HepG2 (cell line): ENCODE results near the gene CLDN7. TPM values are rescaled to one million over a fixed set of nuclear protein-coding genes. Genes with fewer than 3 reads are reported as not detected.

Experiments used
- ATAC-seq: fragments of 200-7000 bp; cut with Tn5 transposase; 3 replicates; pipeline ENCODE4 v1.9.1; 2020; ENCODE audit warnings: mild to moderate bottlenecking, moderate library complexity
- BruUV-seq: library from RNA; stranded (reverse); fragments of 400-500 nt; replicated peaks from 2 replicates; lab custom pipeline; 2021; lab: Mats Ljungman, UMichigan
- CTCF ChIA-PET: fragments of 300-600 bp; formaldehyde crosslinking; extraction: SDS; loops from one replicate; lab custom pipeline; 2021; ENCODE audit warnings: low total read pairs, inconsistent platforms, low intra/inter-chr PET ratio; lab: Yijun Ruan, JAX
- POLR2A ChIA-PET: fragments of 350-600 bp; sonication (Branson Sonifier 250); formaldehyde crosslinking; loops from one replicate; lab custom pipeline; 2020; ENCODE audit warnings: antibody characterized with exemption, inconsistent platforms; lab: Yijun Ruan, JAX
- DNase-seq: peaks from one replicate; pipeline ENCODE4 v3.0.0-alpha.2; 2015; ENCODE audit warnings: low spot score
- FAIRE-seq: peaks from 3 replicates; lab custom pipeline; 2011; peaks lifted over from hg19 to GRCh38; lab: Jason Lieb, UNC
- H2AFZ ChIP-seq: one replicate; pipeline ENCODE4 v1.6.1; 2011; ENCODE audit warnings: low read length, inconsistent platforms
- H3K27ac ChIP-seq: fragments of 300-600 bp; 3 replicates; pipeline ENCODE4 v1.8.0; 2011; ENCODE audit warnings: mixed run types, mild to moderate bottlenecking, mixed read lengths, low read length, inconsistent platforms; ENCODE audit not compliant: insufficient read depth; ENCODE audit errors: extremely low read length
- H3K27me3 ChIP-seq, 2 experiments: fragments of 200-600 bp in 1 of 2; 2 replicates in 1 of 2; 3 replicates in 1 of 2; pipeline versions ENCODE4 v1.6.0 to v1.8.0; 2011; ENCODE audit warnings: low read length in 2 of 2, mild to moderate bottlenecking in 2 of 2, moderate library complexity in 2 of 2, inconsistent platforms in 1 of 2; ENCODE audit not compliant: insufficient read depth in 2 of 2, control insufficient read depth in 1 of 2
- H3K36me3 ChIP-seq, 2 experiments: fragments of 200-600 bp in 1 of 2; replicated peaks in 1 of 2; 2 replicates in 1 of 2; 3 replicates in 1 of 2; pipeline versions ENCODE4 v1.5.1 to v1.8.0; 2011; ENCODE audit warnings: low read length in 2 of 2, inconsistent platforms in 1 of 2; ENCODE audit not compliant: insufficient read depth in 2 of 2, control insufficient read depth in 1 of 2
- H3K4me1 ChIP-seq: 2 replicates; pipeline ENCODE4 v1.5.1; 2012; ENCODE audit warnings: low read length, inconsistent platforms; ENCODE audit not compliant: insufficient read depth
- H3K4me2 ChIP-seq: 2 replicates; pipeline ENCODE4 v1.6.0; 2011; ENCODE audit warnings: low read depth, low read length, inconsistent platforms
- H3K4me3 ChIP-seq, 3 experiments: fragments of 200-600 bp in 1 of 3; sonication (generic), shearing (Covaris generic) in 1 of 3; replicated peaks in 1 of 3; 2 replicates each; pipeline ENCODE4 v1.5.1; 2011 to 2016; ENCODE audit warnings: low read length in 3 of 3, inconsistent platforms in 2 of 3, low read depth in 2 of 3, mild to moderate bottlenecking in 2 of 3, control low read depth in 1 of 3, mixed read lengths in 1 of 3; ENCODE audit not compliant: insufficient read depth in 1 of 3
- H3K79me2 ChIP-seq: one replicate; pipeline ENCODE4 v1.6.1; 2011; ENCODE audit warnings: low read length, inconsistent platforms; ENCODE audit not compliant: insufficient read depth
- H3K9ac ChIP-seq: 2 replicates; pipeline ENCODE4 v1.6.0; 2011; ENCODE audit warnings: mild to moderate bottlenecking, low read depth, low read length, inconsistent platforms; ENCODE audit not compliant: insufficient read depth
- H3K9me3 ChIP-seq: 2 replicates; pipeline ENCODE4 v1.5.1; 2012; ENCODE audit warnings: mild to moderate bottlenecking, low read length
- H4K20me1 ChIP-seq: 2 replicates; pipeline ENCODE4 v1.6.0; 2011; ENCODE audit warnings: inconsistent platforms, mild to moderate bottlenecking, low read length, moderate library complexity; ENCODE audit not compliant: insufficient read depth
- ARNT ChIP-seq: fragments of 450-650 bp; IDR thresholded peaks from 2 replicates; pipeline ENCODE4 v1.6.1; 2017
- ARNT2 ChIP-seq: sonication (generic); formaldehyde crosslinking; IDR thresholded peaks from 2 replicates; pipeline ENCODE4 v1.8.0; 2022; ENCODE audit warnings: mild to moderate bottlenecking, low read depth, missing genetic modification reagents, moderate library complexity
- ASH2L ChIP-seq: fragments of 300-600, 200-600 bp; sonication (generic); IDR thresholded peaks from 2 replicates; pipeline ENCODE4 v1.7.0; 2017; ENCODE audit warnings: low read depth, mild to moderate bottlenecking, moderate library complexity, mixed read lengths, low read length; ENCODE audit not compliant: insufficient read length
- BHLHE40 ChIP-seq: IDR thresholded peaks from 2 replicates; pipeline ENCODE4 v1.6.1; 2011; ENCODE audit warnings: low read length, improper control_type of control experiment
- CEBPG ChIP-seq: IDR thresholded peaks from 2 replicates; pipeline ENCODE4 v1.6.1; 2016
- ELF3 ChIP-seq: IDR thresholded peaks from 2 replicates; pipeline ENCODE4 v1.6.1; 2016; ENCODE audit warnings: missing genetic modification reagents, missing compliant biosample characterization
- EP300 ChIP-seq, 3 experiments: sonication (generic) in 1 of 3; formaldehyde crosslinking in 1 of 3; IDR thresholded peaks; 2 replicates each; pipeline versions ENCODE4 v1.5.1 to v1.6.1; 2011 to 2020; ENCODE audit warnings: low read depth in 2 of 3, low read length in 2 of 3, borderline replicate concordance in 1 of 3, improper control_type of control experiment in 1 of 3, mild to moderate bottlenecking in 1 of 3, missing genetic modification reagents in 1 of 3, moderate library complexity in 1 of 3
- GFI1 ChIP-seq: sonication (generic); formaldehyde crosslinking; IDR thresholded peaks from 2 replicates; pipeline ENCODE4 v1.5.0; 2020; ENCODE audit warnings: missing genetic modification reagents, mild to moderate bottlenecking, borderline replicate concordance
- HNRNPH1 ChIP-seq: fragments of 200-400 bp; formaldehyde crosslinking; optimal IDR thresholded peaks from 2 replicates; pipeline ENCODE3; 2017; ENCODE audit warnings: mild to moderate bottlenecking, low read depth, low read length
- KLF13 ChIP-seq: sonication (generic); formaldehyde crosslinking; IDR thresholded peaks from 2 replicates; pipeline ENCODE4 v1.4.0; 2020; ENCODE audit warnings: mild to moderate bottlenecking, missing genetic modification reagents
- LCORL ChIP-seq, 2 experiments: fragments of 450-650 bp in 1 of 2; sonication (generic) in 1 of 2; formaldehyde crosslinking in 1 of 2; IDR thresholded peaks; 2 replicates each; pipeline versions ENCODE4 v1.5.0 to v1.6.1; 2017 to 2020; ENCODE audit warnings: antibody characterized with exemption in 1 of 2, missing genetic modification reagents in 1 of 2
- NR2F6 ChIP-seq, 2 experiments: IDR thresholded peaks; 2 replicates each; pipeline ENCODE4 v1.6.1; 2016; ENCODE audit warnings: antibody characterized with exemption in 1 of 2, mild to moderate bottlenecking in 1 of 2
- REL ChIP-seq: sonication (generic); formaldehyde crosslinking; conservative IDR thresholded peaks from 2 replicates; pipeline ENCODE4 v1.8.0; 2022; ENCODE audit warnings: mild to moderate bottlenecking, missing genetic modification reagents, moderate library complexity
- SMC3 ChIP-seq: IDR thresholded peaks from 2 replicates; pipeline ENCODE4 v1.6.1; 2011; ENCODE audit warnings: low read length, improper control_type of control experiment
- XRCC5 ChIP-seq: fragments of 200-400 bp; formaldehyde crosslinking; optimal IDR thresholded peaks from 2 replicates; pipeline ENCODE3; 2017; ENCODE audit warnings: mild to moderate bottlenecking, low read length
- ZFP41 ChIP-seq: sonication (generic); formaldehyde crosslinking; IDR thresholded peaks from 2 replicates; pipeline ENCODE4 v1.4.0; 2020; ENCODE audit warnings: mild to moderate bottlenecking, missing genetic modification reagents, borderline replicate concordance
- ZFY ChIP-seq: sonication (generic); formaldehyde crosslinking; IDR thresholded peaks from 2 replicates; pipeline ENCODE4 v1.4.0; 2020; ENCODE audit warnings: missing genetic modification reagents
- ZMYM2 ChIP-seq: sonication (generic); formaldehyde crosslinking; IDR thresholded peaks from 2 replicates; pipeline ENCODE4 v1.8.0; 2022; ENCODE audit warnings: mild to moderate bottlenecking, missing genetic modification reagents
- ZNF143 ChIP-seq: sonication (generic); formaldehyde crosslinking; IDR thresholded peaks from 2 replicates; pipeline ENCODE4 v1.4.0; 2020; ENCODE audit warnings: missing genetic modification reagents
- ZNF274 ChIP-seq: sonication (generic); formaldehyde crosslinking; IDR thresholded peaks from 2 replicates; pipeline ENCODE4 v1.5.1; 2020; ENCODE audit warnings: mild to moderate bottlenecking, missing genetic modification reagents
- ZNF468 ChIP-seq: sonication (generic); formaldehyde crosslinking; IDR thresholded peaks from 2 replicates; pipeline ENCODE4 v1.8.0; 2022; ENCODE audit warnings: mild to moderate bottlenecking, moderate library complexity, missing genetic modification reagents
- ZNF510 ChIP-seq: sonication (generic); formaldehyde crosslinking; IDR thresholded peaks from 2 replicates; pipeline ENCODE4 v1.4.0; 2020; ENCODE audit warnings: low read depth, mild to moderate bottlenecking, missing genetic modification reagents
- ZNF550 ChIP-seq: sonication (generic); formaldehyde crosslinking; IDR thresholded peaks from 2 replicates; pipeline ENCODE4 v1.4.0; 2020; ENCODE audit warnings: mild to moderate bottlenecking, missing genetic modification reagents, borderline replicate concordance
- ZNF619 ChIP-seq: sonication (generic); formaldehyde crosslinking; IDR thresholded peaks from 2 replicates; pipeline ENCODE4 v1.4.0; 2020; ENCODE audit warnings: mild to moderate bottlenecking, missing genetic modification reagents
- ZNF772 ChIP-seq: sonication (generic); formaldehyde crosslinking; IDR thresholded peaks from 2 replicates; pipeline ENCODE4 v1.5.0; 2020; ENCODE audit warnings: mild to moderate bottlenecking, missing genetic modification reagents
- whole genome bisulfite sequencing: methylation state at CpG from one replicate; pipeline ENCODE4 v1.1.6; 2017; ENCODE audit warnings: low lambda C conversion rate; 5-methylcytosine and 5-hydroxymethylcytosine counted together
- in situ Hi-C: cut with HindIII; loops from 2 replicates; pipeline ENCODE4 v1.10.0; 2017; ENCODE audit warnings: low pct_unique_long_range_greater_than_20kb; ENCODE audit not compliant: extremely low pct_ligation_motif_present
- intact Hi-C: fragments of 100-400 bp; cut with micrococcal nuclease; formaldehyde crosslinking; loops from one replicate; pipeline ENCODE4 v1.10.0; 2022; ENCODE audit not compliant: unreplicated experiment
- polyA plus RNA-seq, 8 experiments: library from polyadenylated mRNA; depleted of rRNA in 3 of 8; stranded (reverse) in 7 of 8; unstranded in 1 of 8; fragments of >200 nt; fragmentation: Illumina TruSeq in 4 of 8; extraction: Trizol in 4 of 8; gene quantifications; 2 replicates each; pipeline versions ENCODE4 v1.2.1 to v1.2.3, GENCODE V29; 2011 to 2016; ENCODE audit warnings: low read depth in 4 of 8, missing spikeins in 1 of 8, mixed read lengths in 1 of 8; ENCODE audit not compliant: insufficient read depth in 1 of 8
- total RNA-seq, 5 experiments: library from RNA; depleted of rRNA; stranded (reverse); fragments of >200 nt; fragmentation: Illumina TruSeq; extraction: Trizol; gene quantifications; 2 replicates each; pipeline ENCODE4 v1.2.3, GENCODE V29; 2016; ENCODE audit warnings: low read depth in 1 of 5
- TF ChIP-seq, protein P1 (sequence below): sonication (generic); formaldehyde crosslinking; IDR thresholded peaks from 2 replicates; pipeline ENCODE4 v1.5.0; 2020; ENCODE audit warnings: mild to moderate bottlenecking, missing genetic modification reagents, moderate library complexity

CLDN7 gene
- total and polyA plus RNA-seq, 2 of the 13 experiments (the other 11 are each of a cell fraction or from before 2014, with no cell fraction given), result not detected

GRCh38 chr17:7213895-7214299 lies 48.4 kb downstream of the CLDN7 start:
- ATAC-seq (no peak), FAIRE-seq (peak; percentile 56), DNase-seq (peak; percentile 86)
- Histone ChIP-seq H3K4me3 (peak overlapping the region in 2 of 3 experiments; percentile 19 to 68; a peak in 2 of 6 replicates), H3K4me2 (peak overlapping the region; percentile 77), H3K9me3 (no peaks in the 10 kb centered on the region), H3K9ac (no peak overlapping the region), H3K4me1 (peaks cover 49% of the 10 kb centered on the region), H2AFZ (no peak overlapping the region), H3K36me3 (no peaks in the 10 kb centered on the region), H4K20me1 (no peaks in the 10 kb centered on the region), H3K27me3 (peaks cover 0 to 8% of the 10 kb centered on the region in 2 experiments; a peak in 3 of 5 replicates), H3K27ac (peak overlapping the region; percentile 53), H3K79me2 (no peaks in the 10 kb centered on the region)
- intact Hi-C loops (loop anchor here (5.0 kb wide), 1 partner anchor 37 kb away; the partner anchor contains the start of gene ASGR1), in situ Hi-C loops (no loop called here)
- POLR2A ChIA-PET, result interaction anchor here (1.2 to 2.9 kb wide), 7 partner anchors 20 to 178 kb away, joined by 3 to 35 read pairs (median 5); partner anchors contain the start of genes ASGR1, DVL2 and SLC16A13
- WGBS, result 8% methylated on average over 14 of the region's 15 CpGs
- CTCF ChIA-PET, result interaction anchor here (1.9 kb wide), 1 partner anchor 168 kb away, joined by 10 read pairs; no protein-coding TSS in a partner anchor
- no TSS peak for BruUV-seq
- TF ChIP-seq ZNF510 (no peak), ASH2L (peak; percentile 32), HNRNPH1 (no peak), ZNF619 (CRISPR knock-in tag) (no peak), ZNF143 (no peak), CEBPG (CRISPR knock-in tag) (peak; percentile 40; the same call in 1 of the 2 replicates), ZNF274 (CRISPR knock-in tag) (0 out of 2 replicates have a peak, but pooled peaks have one; percentile 32), ZFP41 (CRISPR knock-in tag) (no peak), LCORL (IDR thresholded peaks at IDR 0.05) (no peak), LCORL (CRISPR knock-in tag; IDR thresholded peaks at IDR 0.05) (peak; percentile 25; the same call in 1 of the 2 replicates), BHLHE40 (no peak), ZNF468 (CRISPR knock-in tag) (0 out of 2 replicates have a peak, but pooled peaks have one; percentile 51), ZNF772 (CRISPR knock-in tag) (no peak), ZNF550 (no peak), ZMYM2 (CRISPR knock-in tag) (no peak), ELF3 (CRISPR knock-in tag) (0 out of 2 replicates have a peak, but pooled peaks have one; percentile 5), GFI1 (CRISPR knock-in tag) (no peak), NR2F6 (IDR thresholded peaks at IDR 0.05) (no peak), NR2F6 (CRISPR knock-in tag; IDR thresholded peaks at IDR 0.05) (no peak), EP300 (IDR thresholded peaks at IDR 0.05; ENCODE audit: low read depth in 2 of 2, low read length in 2 of 2) (0 out of 4 replicates have a peak, but pooled peaks of 1 of the 2 experiments have one; percentile 54), EP300 (CRISPR knock-in tag; IDR thresholded peaks at IDR 0.05; ENCODE audit: borderline replicate concordance) (no peak), XRCC5 (peak; percentile 28), ARNT2 (CRISPR knock-in tag) (0 out of 2 replicates have a peak, but pooled peaks have one; percentile 14), ARNT (no peak), SMC3 (peak; percentile 71), KLF13 (no peak), REL (CRISPR knock-in tag) (0 out of 2 replicates have a peak, but pooled peaks have one; percentile 45), ZFY (CRISPR knock-in tag) (no peak)
- TF ChIP-seq, protein P1, sequence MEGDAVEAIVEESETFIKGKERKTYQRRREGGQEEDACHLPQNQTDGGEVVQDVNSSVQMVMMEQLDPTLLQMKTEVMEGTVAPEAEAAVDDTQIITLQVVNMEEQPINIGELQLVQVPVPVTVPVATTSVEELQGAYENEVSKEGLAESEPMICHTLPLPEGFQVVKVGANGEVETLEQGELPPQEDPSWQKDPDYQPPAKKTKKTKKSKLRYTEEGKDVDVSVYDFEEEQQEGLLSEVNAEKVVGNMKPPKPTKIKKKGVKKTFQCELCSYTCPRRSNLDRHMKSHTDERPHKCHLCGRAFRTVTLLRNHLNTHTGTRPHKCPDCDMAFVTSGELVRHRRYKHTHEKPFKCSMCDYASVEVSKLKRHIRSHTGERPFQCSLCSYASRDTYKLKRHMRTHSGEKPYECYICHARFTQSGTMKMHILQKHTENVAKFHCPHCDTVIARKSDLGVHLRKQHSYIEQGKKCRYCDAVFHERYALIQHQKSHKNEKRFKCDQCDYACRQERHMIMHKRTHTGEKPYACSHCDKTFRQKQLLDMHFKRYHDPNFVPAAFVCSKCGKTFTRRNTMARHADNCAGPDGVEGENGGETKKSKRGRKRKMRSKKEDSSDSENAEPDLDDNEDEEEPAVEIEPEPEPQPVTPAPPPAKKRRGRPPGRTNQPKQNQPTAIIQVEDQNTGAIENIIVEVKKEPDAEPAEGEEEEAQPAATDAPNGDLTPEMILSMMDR (CRISPR knock-in tag), result peak; percentile 55
